ENCODE results near the gene NPFFR1.
"Not testable (repeated sequence)": the region's sequence is repeated elsewhere in the genome, so short reads cannot be mapped to it uniquely, and the experiment has no call there.

The NPFFR1 gene

DNA sequence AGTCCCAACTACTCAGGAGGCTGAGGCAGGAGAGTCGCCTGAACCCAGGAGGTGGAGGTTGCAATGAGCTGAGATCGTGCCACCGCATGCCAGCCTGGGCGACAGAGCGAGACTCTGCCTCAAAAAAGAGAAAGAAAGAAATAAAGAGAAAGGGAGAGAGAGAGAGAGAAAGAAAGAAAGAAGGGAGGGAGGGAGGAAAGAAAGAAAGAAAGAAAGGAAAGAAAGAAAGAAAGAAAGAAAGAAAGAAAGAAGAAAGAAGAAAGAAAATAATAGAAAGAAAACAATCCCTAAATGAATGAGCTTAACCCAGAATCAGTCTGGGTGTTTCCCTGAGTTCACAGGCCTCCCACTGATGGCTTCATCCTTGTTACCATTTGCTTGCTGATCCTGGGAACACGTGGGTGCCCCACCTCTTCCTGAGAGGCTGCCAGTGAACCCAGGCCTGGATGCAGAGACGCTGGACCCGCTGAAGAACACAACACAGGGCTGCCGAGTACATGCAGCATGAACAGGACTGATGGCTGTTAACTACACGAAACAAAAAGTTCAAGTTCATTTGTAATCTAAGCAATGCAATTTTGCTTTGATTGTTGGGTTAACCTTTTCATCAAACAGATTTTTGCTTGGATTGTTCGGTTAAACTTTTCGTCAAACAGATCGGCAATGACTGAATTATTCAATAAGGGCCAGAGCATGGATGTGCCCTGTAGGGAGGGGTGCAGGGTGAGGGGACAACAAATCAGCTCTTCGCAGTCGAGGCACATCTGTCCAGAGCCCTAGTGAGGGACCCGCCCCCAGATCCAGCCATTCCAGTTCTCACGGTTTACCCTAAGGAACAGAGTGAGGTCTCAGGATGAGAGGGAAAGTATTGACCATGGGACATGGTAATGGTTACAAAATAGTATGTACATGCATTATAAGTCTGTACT is 11.5 kb downstream of the NPFFR1 start:
- Histone ChIP-seq H3K9me3 (ENCODE audit: low read length) (peaks cover 6% of the 10 kb centered on the region), H2AFZ (ENCODE audit: low read depth, low read length) (peak overlapping the region; percentile 37), H3K36me3 (ENCODE audit: insufficient read depth, low read length) (no peaks in the 10 kb centered on the region), H3K4me3 (ENCODE audit: low read length) (no peak overlapping the region), H3K4me1 (ENCODE audit: insufficient read depth, low read length) (no peaks in the 10 kb centered on the region), H3K27me3 (ENCODE audit: insufficient read depth, low read length) (no peaks in the 10 kb centered on the region)

DNA sequence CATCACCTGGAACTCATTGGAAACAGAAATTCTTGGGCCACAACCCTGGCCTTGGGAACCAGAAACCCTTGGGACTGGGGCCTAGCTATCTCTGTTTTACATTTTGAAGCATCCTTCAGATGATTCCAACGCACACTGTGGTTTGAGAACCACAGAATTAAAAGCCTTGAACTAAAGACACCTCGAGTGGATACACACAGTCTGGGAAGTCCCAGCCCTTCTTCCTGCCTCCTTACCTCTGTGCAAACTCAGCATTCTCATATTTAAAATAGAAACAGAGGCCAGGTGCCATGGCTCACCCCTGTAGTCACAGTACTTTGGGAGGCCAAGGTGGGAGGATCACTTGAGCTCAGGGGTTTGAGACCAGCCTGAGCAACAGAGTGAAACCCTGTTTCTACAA is 12.9 kb downstream of the NPFFR1 start:
- H2AFZ ChIP-seq (ENCODE audit: low read depth, low read length): no peak overlapping the region
- no peaks in the 10 kb centered on the region for H3K27me3 ChIP-seq (ENCODE audit: insufficient read depth, low read length)
- H3K9me3 ChIP-seq (ENCODE audit: low read length): peaks cover 6% of the 10 kb centered on the region
- no peak overlapping the region for H3K4me3 ChIP-seq (ENCODE audit: low read length)
- no peaks in the 10 kb centered on the region for H3K4me1 ChIP-seq (ENCODE audit: insufficient read depth, low read length)
- H3K36me3 ChIP-seq (ENCODE audit: insufficient read depth, low read length): no peaks in the 10 kb centered on the region

DNA sequence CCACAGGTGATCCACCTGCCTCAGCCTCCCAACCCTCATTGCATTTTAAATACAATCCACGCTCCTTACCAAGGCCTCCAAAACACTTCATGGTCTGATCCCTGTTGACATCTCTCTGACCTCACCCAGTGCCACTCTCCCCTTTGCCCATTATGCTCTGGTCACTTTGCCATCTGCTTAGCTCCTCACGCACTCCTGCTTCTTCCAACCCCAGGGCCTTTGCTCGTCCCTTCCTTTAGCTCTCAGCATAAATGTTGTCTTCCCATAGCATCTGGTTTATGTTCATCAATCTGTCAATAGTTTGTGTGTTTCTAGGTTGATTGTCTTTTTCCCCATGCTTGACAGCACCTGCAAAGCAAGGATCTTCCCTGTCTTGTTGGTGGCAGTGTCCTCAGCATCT is 14.1 kb downstream of the NPFFR1 start:
- no peaks in the 10 kb centered on the region for H3K4me1 ChIP-seq (ENCODE audit: insufficient read depth, low read length)
- no peaks in the 10 kb centered on the region for H3K27me3 ChIP-seq (ENCODE audit: insufficient read depth, low read length)
- no peaks in the 10 kb centered on the region for H3K9me3 ChIP-seq (ENCODE audit: low read length)
- no peak overlapping the region for H2AFZ ChIP-seq (ENCODE audit: low read depth, low read length)
- no peak overlapping the region for H3K4me3 ChIP-seq (ENCODE audit: low read length)
- no peaks in the 10 kb centered on the region for H3K36me3 ChIP-seq (ENCODE audit: insufficient read depth, low read length)

DNA sequence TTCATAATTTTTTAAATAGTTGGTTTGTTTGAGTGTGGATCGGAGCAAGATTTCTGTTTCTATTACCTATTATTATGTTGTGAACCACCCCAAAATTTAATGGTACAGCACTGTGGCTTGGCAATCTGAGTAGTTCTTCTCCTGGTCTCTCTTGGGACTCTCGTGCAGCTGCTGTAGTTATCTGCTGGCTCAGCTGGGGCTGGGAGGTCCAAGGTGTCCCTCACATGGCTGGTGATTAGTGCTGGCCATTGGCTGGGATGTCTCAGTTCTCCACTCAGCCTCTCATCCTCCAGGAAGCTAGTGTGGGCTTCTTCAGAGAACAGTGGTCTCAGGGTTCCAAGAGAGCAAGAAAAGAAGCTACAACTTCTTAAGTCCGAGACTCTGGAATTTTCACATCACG is 15.4 kb downstream of the NPFFR1 start:
- Histone ChIP-seq H3K9me3 (ENCODE audit: low read length) (no peaks in the 10 kb centered on the region), H3K27me3 (ENCODE audit: insufficient read depth, low read length) (no peaks in the 10 kb centered on the region), H3K36me3 (ENCODE audit: insufficient read depth, low read length) (no peaks in the 10 kb centered on the region), H3K4me3 (ENCODE audit: low read length) (no peak overlapping the region), H3K4me1 (ENCODE audit: insufficient read depth, low read length) (no peaks in the 10 kb centered on the region), H2AFZ (ENCODE audit: low read depth, low read length) (no peak overlapping the region)

DNA sequence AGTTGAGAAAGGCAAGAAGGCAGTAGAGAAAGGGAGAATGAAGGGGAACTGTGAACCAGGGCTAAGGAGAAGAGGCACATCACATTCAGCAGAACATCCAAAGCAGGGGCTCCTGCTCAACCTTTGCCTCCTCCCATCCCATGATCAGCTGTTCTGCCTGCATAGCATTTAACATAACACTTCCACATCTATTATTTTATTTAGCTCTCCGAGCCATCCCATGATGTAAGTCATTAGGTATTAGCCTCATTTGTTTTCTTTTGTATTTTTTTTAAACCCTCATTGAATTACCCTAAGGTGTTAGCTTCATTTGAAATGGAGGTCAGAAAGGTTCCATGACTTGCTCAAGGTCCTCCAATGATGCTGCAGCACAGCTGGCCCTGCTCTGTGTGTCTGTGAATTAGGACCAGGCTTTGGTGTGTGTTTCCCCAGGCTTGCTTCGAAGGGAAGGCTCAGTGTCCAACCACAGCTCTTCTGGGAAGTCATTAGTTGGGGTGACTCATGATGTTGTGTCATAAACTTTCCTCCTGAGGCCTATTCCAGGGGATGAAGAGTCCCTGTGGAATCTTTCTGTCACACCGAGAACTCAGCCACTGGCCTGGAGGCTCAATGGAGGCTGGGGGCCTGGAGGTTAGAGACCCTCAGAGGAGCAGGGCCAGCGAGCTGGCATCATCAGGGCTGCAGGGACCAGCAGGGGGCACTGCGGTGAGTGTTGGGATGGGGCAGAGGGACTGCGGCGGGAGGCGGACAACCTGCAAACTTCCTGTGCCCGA is 16.5 kb downstream of the NPFFR1 start:
- Histone ChIP-seq H2AFZ (ENCODE audit: low read depth, low read length) (no peak overlapping the region), H3K4me1 (ENCODE audit: insufficient read depth, low read length) (no peaks in the 10 kb centered on the region), H3K36me3 (ENCODE audit: insufficient read depth, low read length) (no peaks in the 10 kb centered on the region), H3K27me3 (ENCODE audit: insufficient read depth, low read length) (no peaks in the 10 kb centered on the region), H3K9me3 (ENCODE audit: low read length) (no peaks in the 10 kb centered on the region), H3K4me3 (ENCODE audit: low read length) (no peak overlapping the region)

DNA sequence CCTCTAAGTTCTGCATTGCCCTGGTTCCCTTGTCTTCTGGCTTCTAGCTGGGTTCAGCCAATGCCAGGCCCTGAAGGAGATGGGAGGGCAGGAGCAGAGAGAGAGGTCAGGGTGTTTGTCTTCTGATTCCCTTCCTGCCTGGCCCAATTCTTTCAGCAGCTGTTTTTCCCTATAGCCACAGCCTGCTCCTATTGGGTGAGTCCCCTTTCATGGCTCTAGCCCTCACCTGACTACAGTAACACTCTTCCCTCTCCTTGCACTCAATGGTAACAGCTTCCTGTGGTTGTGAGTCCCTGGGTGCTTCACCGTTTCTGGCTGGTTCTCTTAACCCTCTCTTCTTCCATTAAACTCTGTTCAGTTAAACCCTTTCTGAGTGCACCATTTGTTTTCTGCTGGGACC is 17.1 kb downstream of the NPFFR1 start:
- Histone ChIP-seq H2AFZ (ENCODE audit: low read depth, low read length) (no peak overlapping the region), H3K27me3 (ENCODE audit: insufficient read depth, low read length) (no peaks in the 10 kb centered on the region), H3K9me3 (ENCODE audit: low read length) (no peaks in the 10 kb centered on the region), H3K4me3 (ENCODE audit: low read length) (no peak overlapping the region), H3K36me3 (ENCODE audit: insufficient read depth, low read length) (no peaks in the 10 kb centered on the region), H3K4me1 (ENCODE audit: insufficient read depth, low read length) (no peaks in the 10 kb centered on the region)

DNA sequence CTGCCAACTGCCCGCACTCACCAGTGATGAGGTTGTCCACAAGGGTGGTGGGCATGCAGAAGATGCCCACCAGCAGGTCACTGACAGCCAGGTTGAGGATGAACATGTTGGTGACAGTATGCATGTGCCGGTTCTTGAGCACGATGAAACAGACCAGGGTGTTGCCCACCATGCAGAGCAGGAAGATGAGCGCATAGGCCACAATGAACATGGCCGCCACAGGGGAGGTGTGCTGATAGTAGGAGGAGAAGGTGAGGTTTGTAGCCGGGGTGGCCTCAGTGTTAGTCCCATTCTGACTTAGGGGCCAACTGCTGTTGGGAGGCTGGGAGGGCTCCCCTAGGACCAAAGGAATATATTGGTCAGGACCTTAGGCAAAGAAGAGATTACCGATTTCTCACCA is 17.7 kb downstream of the NPFFR1 start:
- Histone ChIP-seq H3K4me1 (ENCODE audit: insufficient read depth, low read length) (no peaks in the 10 kb centered on the region), H2AFZ (ENCODE audit: low read depth, low read length) (no peak overlapping the region), H3K27me3 (ENCODE audit: insufficient read depth, low read length) (no peaks in the 10 kb centered on the region), H3K9me3 (ENCODE audit: low read length) (no peaks in the 10 kb centered on the region), H3K4me3 (ENCODE audit: low read length) (no peak overlapping the region), H3K36me3 (ENCODE audit: insufficient read depth, low read length) (no peaks in the 10 kb centered on the region)

DNA sequence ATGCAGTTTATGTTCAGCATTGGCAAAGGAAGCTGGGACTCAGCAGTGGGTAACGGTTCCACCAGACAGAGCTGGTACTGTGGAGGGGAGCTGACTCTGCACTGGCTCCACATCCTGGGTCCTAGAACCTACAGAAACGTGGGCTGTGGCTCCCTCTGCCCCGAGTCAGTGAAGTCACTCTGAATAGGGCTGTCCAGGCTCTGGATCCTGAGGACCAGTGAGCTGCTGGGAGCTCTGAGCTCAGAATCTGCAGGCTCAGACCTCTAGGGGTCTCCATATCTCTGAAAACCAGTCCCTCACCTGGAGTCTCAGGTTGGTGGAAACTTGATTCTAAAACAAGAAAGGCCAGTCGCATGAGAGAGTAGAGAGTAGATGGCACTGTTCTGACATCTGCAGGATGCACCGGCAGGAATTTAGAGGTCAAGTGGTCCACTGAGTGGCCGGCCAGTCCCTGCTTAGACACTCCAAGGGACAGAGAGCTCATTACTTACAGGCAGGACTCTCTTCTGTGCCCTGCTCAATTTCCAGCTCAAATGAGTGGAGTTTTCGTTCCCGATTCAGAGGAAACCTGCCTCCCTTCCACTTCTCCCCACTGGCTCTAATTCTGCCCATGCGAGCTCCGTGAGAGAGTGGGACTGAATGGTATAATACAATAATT is 18.6 kb downstream of the NPFFR1 start:
- no peak overlapping the region for H3K4me3 ChIP-seq (ENCODE audit: low read length)
- no peaks in the 10 kb centered on the region for H3K4me1 ChIP-seq (ENCODE audit: insufficient read depth, low read length)
- H2AFZ ChIP-seq (ENCODE audit: low read depth, low read length): no peak overlapping the region
- peaks cover 5% of the 10 kb centered on the region for H3K9me3 ChIP-seq (ENCODE audit: low read length)
- no peaks in the 10 kb centered on the region for H3K36me3 ChIP-seq (ENCODE audit: insufficient read depth, low read length)
- H3K27me3 ChIP-seq (ENCODE audit: insufficient read depth, low read length): no peaks in the 10 kb centered on the region

DNA sequence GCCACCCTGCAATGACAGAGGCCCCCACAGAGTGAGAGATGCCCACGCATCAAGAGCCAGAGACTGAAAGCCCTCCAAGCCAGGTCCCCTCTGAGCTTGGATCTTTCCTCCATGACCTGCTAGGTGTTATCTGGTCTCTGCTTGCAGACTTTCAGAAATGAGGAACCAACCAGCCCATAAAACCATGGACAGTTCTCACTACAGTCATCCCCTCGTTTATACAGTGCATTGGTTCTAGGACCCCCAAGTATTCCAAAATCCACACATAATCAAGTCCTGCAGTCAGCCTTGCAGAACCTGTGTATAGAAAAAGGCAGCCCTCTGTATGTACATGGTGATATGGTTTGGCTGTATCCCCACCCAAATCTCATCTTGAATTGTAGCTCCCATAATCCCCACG is 23.1 kb downstream of the NPFFR1 start:
- Histone ChIP-seq H3K27me3 (ENCODE audit: insufficient read depth, low read length) (no peaks in the 10 kb centered on the region), H3K4me1 (ENCODE audit: insufficient read depth, low read length) (no peaks in the 10 kb centered on the region), H3K36me3 (ENCODE audit: insufficient read depth, low read length) (no peaks in the 10 kb centered on the region), H3K9me3 (ENCODE audit: low read length) (peaks cover 5% of the 10 kb centered on the region), H3K4me3 (ENCODE audit: low read length) (no peak overlapping the region), H2AFZ (ENCODE audit: low read depth, low read length) (no peak overlapping the region)

DNA sequence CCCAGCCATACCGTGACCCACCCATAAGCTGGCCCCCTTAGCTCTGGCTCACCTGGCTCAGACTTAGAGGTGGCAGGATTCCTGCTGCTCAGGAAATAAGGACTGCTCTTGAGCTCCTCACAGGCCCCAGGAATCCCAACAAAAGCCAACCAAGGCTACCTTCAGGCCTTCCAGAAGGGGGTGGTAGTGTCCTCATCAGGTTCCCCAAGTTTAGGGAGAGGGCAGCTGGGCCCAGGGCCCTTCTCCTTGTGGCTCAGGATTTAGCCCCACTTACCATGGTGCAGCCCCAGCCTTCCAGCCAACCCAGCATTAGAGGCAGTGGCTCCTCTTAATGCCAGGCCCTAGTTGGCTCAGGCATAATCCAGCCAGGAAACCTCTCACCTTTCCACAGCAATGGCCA is 23.5 kb downstream of the NPFFR1 start:
- Histone ChIP-seq H3K36me3 (ENCODE audit: insufficient read depth, low read length) (no peaks in the 10 kb centered on the region), H3K4me3 (ENCODE audit: low read length) (no peak overlapping the region), H3K9me3 (ENCODE audit: low read length) (peaks cover 6% of the 10 kb centered on the region), H3K4me1 (ENCODE audit: insufficient read depth, low read length) (no peaks in the 10 kb centered on the region), H2AFZ (ENCODE audit: low read depth, low read length) (no peak overlapping the region), H3K27me3 (ENCODE audit: insufficient read depth, low read length) (no peaks in the 10 kb centered on the region)

DNA sequence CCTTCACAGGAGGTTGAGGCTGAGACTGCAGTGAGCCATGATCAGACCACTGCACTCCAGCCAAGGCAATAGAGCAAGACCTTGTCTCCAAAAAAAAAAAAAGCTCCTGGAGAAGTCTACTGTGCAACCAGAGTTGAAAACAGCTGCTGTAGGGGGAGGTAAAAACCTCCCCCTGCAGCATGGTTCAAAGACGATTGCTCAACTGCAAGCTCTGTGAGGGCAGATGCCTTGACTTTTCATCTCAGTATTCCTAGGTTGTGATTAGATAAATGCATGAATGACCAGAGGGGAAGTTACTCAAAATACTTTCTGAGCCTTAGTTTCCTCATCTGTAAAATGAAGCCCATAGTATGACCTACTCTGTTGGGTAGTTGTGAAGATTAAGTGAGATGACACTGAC is 25.6 kb downstream of the NPFFR1 start:
- Histone ChIP-seq H3K36me3 (ENCODE audit: insufficient read depth, low read length) (no peaks in the 10 kb centered on the region), H2AFZ (ENCODE audit: low read depth, low read length) (no peak overlapping the region), H3K27me3 (ENCODE audit: insufficient read depth, low read length) (no peaks in the 10 kb centered on the region), H3K4me1 (ENCODE audit: insufficient read depth, low read length) (peaks cover 9% of the 10 kb centered on the region), H3K9me3 (ENCODE audit: low read length) (peaks cover 9% of the 10 kb centered on the region), H3K4me3 (ENCODE audit: low read length) (no peak overlapping the region)

DNA sequence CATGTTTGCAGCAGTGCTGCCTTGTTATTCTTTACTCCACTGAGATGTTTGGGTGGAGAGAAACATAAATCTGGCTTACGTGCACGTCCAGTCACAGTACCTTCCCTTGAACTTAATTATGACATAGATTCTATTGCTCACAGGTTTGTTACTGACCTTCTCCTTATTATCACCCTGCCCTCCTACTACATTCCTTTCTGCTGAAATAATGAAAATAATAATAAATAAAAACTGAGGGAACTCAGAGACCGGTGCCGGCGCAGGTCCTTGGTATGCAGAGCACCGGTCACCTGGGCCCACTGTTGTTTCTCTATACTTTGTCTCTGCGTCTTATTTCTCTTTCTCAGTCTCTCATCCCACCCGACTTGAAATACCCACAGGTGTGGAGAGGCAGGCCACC is 26.0 kb downstream of the NPFFR1 start:
- H3K9me3 ChIP-seq (ENCODE audit: low read length); H3K36me3 ChIP-seq (ENCODE audit: insufficient read depth, low read length); H2AFZ ChIP-seq (ENCODE audit: low read depth, low read length); H3K4me3 ChIP-seq (ENCODE audit: low read length); H3K27me3 ChIP-seq (ENCODE audit: insufficient read depth, low read length): not testable (repeated sequence)
- H3K4me1 ChIP-seq (ENCODE audit: insufficient read depth, low read length): peaks cover 12% of the 10 kb centered on the region

DNA sequence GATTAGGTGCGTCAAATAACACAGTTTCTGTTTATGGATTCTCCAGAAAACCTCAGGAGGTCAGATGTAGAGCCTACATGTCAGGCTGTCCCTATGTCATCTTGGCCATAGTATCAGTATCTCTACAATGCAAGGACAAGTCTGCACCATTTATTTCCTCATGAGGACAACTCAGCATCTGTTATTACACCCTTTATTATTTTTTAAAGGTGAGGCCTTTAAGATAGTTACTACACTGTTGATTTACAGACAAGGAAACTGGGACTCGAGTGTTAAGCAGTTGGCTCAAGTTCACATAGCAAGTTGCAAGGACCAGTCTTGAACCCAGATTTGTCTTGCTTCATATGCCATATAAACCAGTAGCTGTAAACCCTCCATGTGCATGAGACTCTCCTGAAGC is 27.3 kb downstream of the NPFFR1 start:
- Histone ChIP-seq H3K4me1 (ENCODE audit: insufficient read depth, low read length) (peaks cover 12% of the 10 kb centered on the region), H3K36me3 (ENCODE audit: insufficient read depth, low read length) (no peaks in the 10 kb centered on the region), H2AFZ (ENCODE audit: low read depth, low read length) (no peak overlapping the region), H3K9me3 (ENCODE audit: low read length) (peaks cover 9% of the 10 kb centered on the region), H3K4me3 (ENCODE audit: low read length) (no peak overlapping the region), H3K27me3 (ENCODE audit: insufficient read depth, low read length) (no peaks in the 10 kb centered on the region)

Data from neuron (in vitro differentiated cells).